Muscle of leg (tissue), 11 donors: ENCODE data around the gene CALML3. TPM values are rescaled to one million over a fixed set of nuclear protein-coding genes. Genes with fewer than 3 reads are reported as not detected.

Source experiments
- DNase-seq: peaks from one replicate; pipeline ENCODE4 v3.0.0; 2013
- H3K27ac ChIP-seq: one replicate; pipeline ENCODE4 v1.5.1; 2013; ENCODE audit warnings: mild to moderate bottlenecking, low read length, control low read depth
- H3K27me3 ChIP-seq: one replicate; pipeline ENCODE4 v1.6.1; 2013; ENCODE audit warnings: low read length; ENCODE audit not compliant: control insufficient read depth, insufficient read depth
- H3K36me3 ChIP-seq: one replicate; pipeline ENCODE4 v1.6.1; 2013; ENCODE audit warnings: low read length; ENCODE audit not compliant: control insufficient read depth, insufficient read depth
- H3K4me1 ChIP-seq: one replicate; pipeline ENCODE4 v1.6.1; 2013; ENCODE audit warnings: low read length; ENCODE audit not compliant: control insufficient read depth, insufficient read depth
- H3K4me3 ChIP-seq: one replicate; pipeline ENCODE4 v1.5.1; 2013; ENCODE audit warnings: low read length, control low read depth
- H3K9me3 ChIP-seq: replicated peaks from 2 replicates; pipeline ENCODE4 v1.6.1; 2013; ENCODE audit warnings: low read depth, low read length; ENCODE audit not compliant: control insufficient read depth
- WGBS: methylation state at CpG from one replicate; pipeline ENCODE4 v1.1.5; 2013; ENCODE audit warnings: missing lambda C conversion rate; ENCODE audit not compliant: insufficient coverage; 5-methylcytosine and 5-hydroxymethylcytosine counted together
- polyA plus RNA-seq, 8 donors: library from polyadenylated mRNA; unstranded; fragments of 120-200 nt; gene quantifications; one replicate each; pipeline versions ENCODE4 v1.2.1 to v1.2.3, GENCODE V29; 2013; ENCODE audit warnings: inconsistent platforms in 1 of 8, low replicate concordance in 1 of 8; ENCODE audit not compliant: insufficient read length in 8 of 8, insufficient read depth in 1 of 8
- total RNA-seq: library from RNA; stranded (reverse); fragments of 120-200 nt; gene quantifications from one replicate; pipeline ENCODE4 v1.2.4, GENCODE V29; 2013

CALML3 gene
- total and polyA plus RNA-seq, 9 donors, result 0.09 to 0.79 (median 0.33) TPM; not detected in 1

DNA sequence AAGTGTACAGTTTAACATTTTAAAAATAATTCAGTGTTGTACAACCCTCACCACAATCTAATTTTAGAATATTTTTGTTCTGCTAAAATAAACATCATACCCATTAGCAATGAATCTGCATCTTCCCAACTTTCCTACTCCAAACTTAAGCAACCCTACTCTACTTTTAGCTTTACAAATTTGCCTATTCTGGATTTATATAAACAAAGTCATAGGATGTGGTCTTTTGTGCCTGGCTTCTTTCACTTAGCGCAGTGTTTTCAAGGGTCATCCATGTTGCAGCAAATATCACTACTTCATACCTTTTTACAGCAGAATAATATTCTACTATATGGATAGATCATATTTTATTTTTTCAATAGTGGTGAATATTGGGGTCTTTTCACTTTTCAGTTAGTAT is 18.9 kb downstream of the CALML3 start:
- Histone ChIP-seq H3K9me3 (peaks cover 14% of the 10 kb centered on the region), H3K27ac (no peak overlapping the region), H3K36me3 (no peaks in the 10 kb centered on the region), H3K4me3 (no peak overlapping the region), H3K4me1 (peaks cover 36% of the 10 kb centered on the region), H3K27me3 (no peaks in the 10 kb centered on the region)
- DNase-seq, result no peak
- WGBS, result no CpG with 5 or more reads among the region's 1 CpG

- H3K27ac ChIP-seq, result no peak overlapping the region
- no peaks in the 10 kb centered on the region for H3K36me3 ChIP-seq
- H3K27me3 ChIP-seq, result no peaks in the 10 kb centered on the region
- H3K4me3 ChIP-seq, result no peak overlapping the region
- H3K9me3 ChIP-seq, result peaks cover 14% of the 10 kb centered on the region
- 84% methylated on average over 3 of the region's 6 CpGs for WGBS
- no peak for DNase-seq
- H3K4me1 ChIP-seq, result peaks cover 42% of the 10 kb centered on the region
Observed at GRCh38 chr10:5544216-5544805, 19.6 kb downstream of the CALML3 start.

- no peak overlapping the region for H3K27ac ChIP-seq
- WGBS, result 56% methylated on average over 1 of the region's 1 CpG
- DNase-seq, result no peak
- no peaks in the 10 kb centered on the region for H3K27me3 ChIP-seq
- no peak overlapping the region for H3K4me3 ChIP-seq
- no peaks in the 10 kb centered on the region for H3K36me3 ChIP-seq
- H3K9me3 ChIP-seq, result peaks cover 14% of the 10 kb centered on the region
- peaks cover 46% of the 10 kb centered on the region for H3K4me1 ChIP-seq
Observed at GRCh38 chr10:5545011-5545410, 20.2 kb downstream of the CALML3 start.

DNA sequence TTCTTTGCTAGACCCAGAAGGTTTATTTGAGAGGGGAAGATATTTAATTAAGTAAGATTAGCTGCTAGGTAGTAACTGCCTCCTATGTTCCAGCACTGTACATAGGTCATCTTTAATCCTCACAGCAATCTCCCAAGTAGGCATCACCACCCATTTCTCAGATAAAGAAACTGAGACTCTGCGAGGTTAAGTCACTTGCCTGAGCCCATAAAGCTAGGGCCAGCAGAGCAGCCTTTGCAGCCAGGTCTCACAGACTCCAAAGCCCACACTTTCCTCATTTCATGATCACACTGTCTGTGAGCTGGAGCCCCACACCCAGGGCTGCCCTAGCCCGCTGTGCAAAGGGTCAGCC is 20.6 kb downstream of the CALML3 start:
- H3K27me3 ChIP-seq, result no peaks in the 10 kb centered on the region
- no peak overlapping the region for H3K4me3 ChIP-seq
- H3K36me3 ChIP-seq, result no peaks in the 10 kb centered on the region
- H3K27ac ChIP-seq, result peak overlapping the region; percentile 57
- WGBS, result 95% methylated on average over 2 of the region's 2 CpGs
- peaks cover 14% of the 10 kb centered on the region for H3K9me3 ChIP-seq
- H3K4me1 ChIP-seq, result peaks cover 46% of the 10 kb centered on the region
- DNase-seq, result no peak

DNA sequence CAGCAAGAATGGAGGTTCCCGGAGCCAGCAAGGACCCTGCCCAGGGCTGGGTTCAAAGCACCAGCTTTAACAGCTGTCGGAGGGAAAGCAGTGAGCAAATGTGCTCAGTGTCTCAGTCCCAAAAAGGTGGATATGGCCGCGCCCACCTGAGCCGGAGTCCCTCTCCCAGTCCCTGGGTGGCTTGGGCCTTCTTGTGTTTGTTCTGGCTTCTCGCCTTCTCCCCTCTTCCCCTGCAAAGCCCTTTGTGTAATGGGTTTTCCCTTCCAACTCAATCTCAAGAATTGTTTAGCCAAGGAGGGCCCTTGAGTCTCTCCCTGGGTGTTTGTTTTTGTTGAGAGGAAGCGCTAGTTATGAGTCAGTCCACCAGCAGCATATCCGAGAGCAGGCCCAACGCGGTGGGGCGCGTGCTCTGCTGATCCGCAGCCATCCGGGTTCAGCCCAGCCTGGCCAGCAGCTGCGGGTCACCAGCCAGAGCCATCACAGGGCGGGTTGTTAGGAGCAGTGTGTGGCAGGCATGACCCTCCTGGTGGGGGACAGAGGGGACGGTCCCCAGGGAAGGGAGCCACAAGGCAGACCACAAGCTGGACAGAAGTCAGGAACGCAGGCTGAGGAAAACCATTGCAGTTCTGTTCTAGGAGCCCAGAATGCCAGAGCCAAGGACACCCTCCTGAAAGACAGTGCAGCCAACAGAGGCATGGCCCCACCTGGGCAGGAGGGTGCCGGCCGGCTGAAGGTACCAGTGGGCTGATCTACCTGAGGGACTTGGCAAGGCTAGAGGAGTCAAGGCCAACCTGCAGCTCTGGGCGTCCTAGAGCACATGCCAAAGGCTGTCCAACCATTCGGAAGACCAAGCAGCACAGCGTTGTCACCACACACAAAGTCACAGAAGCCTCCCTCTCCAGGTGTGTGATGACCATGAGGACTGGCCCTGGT is 21.3 kb downstream of the CALML3 start:
- Histone ChIP-seq H3K27me3 (no peaks in the 10 kb centered on the region), H3K9me3 (peaks cover 14% of the 10 kb centered on the region), H3K36me3 (no peaks in the 10 kb centered on the region), H3K4me1 (peaks cover 46% of the 10 kb centered on the region), H3K4me3 (no peak overlapping the region), H3K27ac (peak overlapping the region; percentile 57)
- 56% methylated on average over 16 of the region's 23 CpGs for WGBS
- peak; percentile 59 for DNase-seq

- peak overlapping the region; percentile 81 for H3K27ac ChIP-seq
- peaks cover 11% of the 10 kb centered on the region for H3K9me3 ChIP-seq
- H3K4me3 ChIP-seq, result no peak overlapping the region
- H3K36me3 ChIP-seq, result no peaks in the 10 kb centered on the region
- 82% methylated on average over 6 of the region's 7 CpGs for WGBS
- no peaks in the 10 kb centered on the region for H3K27me3 ChIP-seq
- peaks cover 50% of the 10 kb centered on the region for H3K4me1 ChIP-seq
- no peak for DNase-seq
Observed at GRCh38 chr10:5546891-5547680, 22.3 kb downstream of the CALML3 start.

DNA sequence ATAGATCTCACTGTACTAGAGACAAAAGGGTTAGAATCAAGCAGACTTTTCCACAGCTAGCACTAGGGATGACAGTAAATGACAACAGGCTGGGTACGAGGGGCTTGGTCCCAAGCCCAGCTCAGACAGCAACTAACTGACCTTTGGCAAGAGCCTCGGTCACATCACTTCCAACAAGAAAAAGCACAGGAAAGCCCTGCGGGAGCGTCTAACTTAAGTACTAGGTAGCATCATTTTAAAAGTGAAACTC is 22.8 kb downstream of the CALML3 start:
- no peaks in the 10 kb centered on the region for H3K27me3 ChIP-seq
- 20% methylated on average over 2 of the region's 4 CpGs for WGBS
- DNase-seq, result no peak
- peak overlapping the region; percentile 81 for H3K27ac ChIP-seq
- H3K4me3 ChIP-seq, result no peak overlapping the region
- peaks cover 50% of the 10 kb centered on the region for H3K4me1 ChIP-seq
- peaks cover 7% of the 10 kb centered on the region for H3K9me3 ChIP-seq
- no peaks in the 10 kb centered on the region for H3K36me3 ChIP-seq

GRCh38 chr10:5547931-5548660 is 23.3 kb downstream of the CALML3 start:
- H3K4me1 ChIP-seq, result peaks cover 50% of the 10 kb centered on the region
- H3K27ac ChIP-seq, result peak overlapping the region; percentile 81
- peak; percentile 46 for DNase-seq

DNA sequence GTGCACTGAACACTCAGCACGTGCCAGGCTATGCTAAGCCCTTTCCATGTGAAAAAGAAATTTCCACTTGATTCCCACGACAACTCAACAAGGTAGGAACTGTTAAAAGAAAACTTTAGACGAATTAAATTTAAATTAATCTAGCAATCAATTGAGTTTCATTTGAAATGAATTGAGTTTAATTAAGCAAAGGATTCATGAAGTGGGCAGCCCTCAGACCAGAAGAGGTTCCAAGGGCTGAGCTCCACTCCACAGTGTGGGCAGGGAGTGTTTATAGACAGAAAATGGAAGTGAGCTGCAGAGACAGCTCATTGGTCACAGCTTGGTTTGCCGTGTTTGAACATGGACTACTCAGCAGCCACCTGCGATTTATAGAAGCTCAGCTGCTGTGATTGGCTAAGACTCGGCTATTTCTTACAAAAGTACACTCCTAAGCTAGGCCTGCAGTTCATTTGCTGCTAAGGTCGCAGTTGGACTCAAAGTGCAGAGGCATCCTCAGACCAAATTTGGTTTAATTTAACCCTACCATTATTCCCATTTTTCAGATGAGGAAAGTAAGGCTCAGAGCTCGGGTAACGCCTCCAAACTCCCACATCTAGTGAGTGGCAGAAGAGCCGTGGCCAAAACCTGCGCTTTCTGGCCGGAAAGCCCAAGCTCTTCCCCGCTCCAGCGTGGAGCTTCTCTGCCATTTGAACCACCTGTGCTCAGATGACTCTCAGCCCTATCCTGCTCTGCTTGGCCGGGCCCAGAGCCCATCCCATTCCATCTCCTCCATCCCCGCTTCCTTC is 24.9 kb downstream of the CALML3 start:
- 88% methylated on average over 13 of the region's 16 CpGs for WGBS
- no peak for DNase-seq
- H3K4me1 ChIP-seq, result peaks cover 64% of the 10 kb centered on the region
- H3K4me3 ChIP-seq, result no peak overlapping the region
- H3K9me3 ChIP-seq, result no peaks in the 10 kb centered on the region
- no peaks in the 10 kb centered on the region for H3K36me3 ChIP-seq
- H3K27me3 ChIP-seq, result no peaks in the 10 kb centered on the region
- H3K27ac ChIP-seq, result peak overlapping the region; percentile 81

More at GRCh38 chr10:5547931-5548660, 23.3 kb downstream of the CALML3 start:
- H3K9me3 ChIP-seq, result peaks cover 2% of the 10 kb centered on the region
- no peak overlapping the region for H3K4me3 ChIP-seq
- WGBS, result 74% methylated on average over 8 of the region's 16 CpGs
- H3K27me3 ChIP-seq, result no peaks in the 10 kb centered on the region
- no peaks in the 10 kb centered on the region for H3K36me3 ChIP-seq
